HFFc6 (cell line): Measurements from ENCODE around the gene RAB20. TPM values are rescaled to one million over a fixed set of nuclear protein-coding genes. Genes with fewer than 3 reads are reported as not detected.

Experiments used
- DNase-seq: peaks from one replicate; pipeline ENCODE4 v3.0.0-alpha.2; 2018
- H3K27ac Mint-ChIP-seq: 2 replicates; pipeline ENCODE4 v1.8.0; 2020; ENCODE audit warnings: mild to moderate bottlenecking, mixed read lengths
- H3K27me3 Mint-ChIP-seq: 2 replicates; pipeline ENCODE4 v1.8.0; 2021; ENCODE audit warnings: mild to moderate bottlenecking, moderate library complexity, mixed read lengths; ENCODE audit not compliant: insufficient read depth
- H3K36me3 Mint-ChIP-seq: 2 replicates; pipeline ENCODE4 v1.8.0; 2021; ENCODE audit warnings: low read depth, mixed read lengths
- H3K4me1 Mint-ChIP-seq: 2 replicates; pipeline ENCODE4 v1.8.0; 2020; ENCODE audit warnings: low read depth, mixed read lengths
- H3K4me3 Mint-ChIP-seq: 2 replicates; pipeline ENCODE4 v1.8.0; 2020; ENCODE audit warnings: mild to moderate bottlenecking, moderate library complexity, mixed read lengths
- H3K9me3 Mint-ChIP-seq: 2 replicates; pipeline ENCODE4 v1.8.0; 2020; ENCODE audit warnings: mild to moderate bottlenecking, mixed read lengths
- CTCF ChIP-seq: fragments of 200-600 bp; sonication (generic); IDR thresholded peaks from 2 replicates; pipeline ENCODE4 v1.5.0; 2021; ENCODE audit warnings: antibody characterized with exemption, mild to moderate bottlenecking
- total RNA-seq, 6 experiments: library from RNA; stranded (reverse); fragmentation: NEBNext Ultra II Directional; extraction: Animal tissue kit (Norgen Biotek cat#: 25700); gene quantifications; 2 replicates in 1 of 6; 3 replicates in 5 of 6; pipeline ENCODE4 v1.2.3, GENCODE V29; 2021

Gene RAB20
- total RNA-seq, 6 experiments from 2014 or later = 0.40 to 1.0 (median 0.74) TPM

- no peak for TF ChIP-seq CTCF
- no peaks in the 10 kb centered on the region for H3K4me1 Mint-ChIP-seq
These were observed 29.1 kb upstream of the RAB20 start for GRCh38 chr13:110590577-110590976.

GRCh38 chr13:110589793-110590390 is 28.4 kb upstream of the RAB20 start:
- no peak overlapping the region for H3K4me3 Mint-ChIP-seq
- TF ChIP-seq CTCF = no peak
- H3K27me3 Mint-ChIP-seq = peaks cover 6% of the 10 kb centered on the region
- no peak for DNase-seq
- no peaks in the 10 kb centered on the region for H3K36me3 Mint-ChIP-seq
- no peak overlapping the region for H3K27ac Mint-ChIP-seq
- no peaks in the 10 kb centered on the region for H3K4me1 Mint-ChIP-seq
- H3K9me3 Mint-ChIP-seq = no peaks in the 10 kb centered on the region

More at GRCh38 chr13:110590577-110590976, 29.1 kb upstream of the RAB20 start:
- H3K36me3 Mint-ChIP-seq = no peaks in the 10 kb centered on the region
- H3K27me3 Mint-ChIP-seq = peaks cover 5% of the 10 kb centered on the region
- no peak overlapping the region for H3K4me3 Mint-ChIP-seq
- no peaks in the 10 kb centered on the region for H3K9me3 Mint-ChIP-seq
- no peak overlapping the region for H3K27ac Mint-ChIP-seq
- no peak for DNase-seq

- H3K36me3 Mint-ChIP-seq = no peaks in the 10 kb centered on the region
- no peak for DNase-seq
- H3K4me3 Mint-ChIP-seq = no peak overlapping the region
- TF ChIP-seq CTCF = no peak
- no peaks in the 10 kb centered on the region for H3K9me3 Mint-ChIP-seq
- no peak overlapping the region for H3K27ac Mint-ChIP-seq
- peaks cover 27% of the 10 kb centered on the region for H3K27me3 Mint-ChIP-seq
- no peaks in the 10 kb centered on the region for H3K4me1 Mint-ChIP-seq
These were observed 21.8 kb upstream of the RAB20 start for GRCh38 chr13:110583178-110583865.

GRCh38 chr13:110582421-110582954 is 21.0 kb upstream of the RAB20 start:
- DNase-seq = no peak
- Mint-ChIP-seq H3K27ac (no peak overlapping the region), H3K27me3 (peaks cover 31% of the 10 kb centered on the region), H3K9me3 (no peaks in the 10 kb centered on the region), H3K4me1 (no peaks in the 10 kb centered on the region), H3K36me3 (no peaks in the 10 kb centered on the region), H3K4me3 (no peak overlapping the region)
- no peak for TF ChIP-seq CTCF

GRCh38 chr13:110581506-110582185 is 20.1 kb upstream of the RAB20 start:
- peaks cover 37% of the 10 kb centered on the region for H3K27me3 Mint-ChIP-seq
- TF ChIP-seq CTCF = no peak
- no peaks in the 10 kb centered on the region for H3K9me3 Mint-ChIP-seq
- no peak for DNase-seq
- H3K36me3 Mint-ChIP-seq = no peaks in the 10 kb centered on the region
- H3K27ac Mint-ChIP-seq = no peak overlapping the region
- H3K4me1 Mint-ChIP-seq = no peaks in the 10 kb centered on the region
- no peak overlapping the region for H3K4me3 Mint-ChIP-seq
